A549 treated with Hydrocortisone at 1 μM for 4 hours (cell line): ENCODE results near the gene CDC42BPG. TPM values are rescaled to one million over a fixed set of nuclear protein-coding genes. Genes with fewer than 3 reads are reported as not detected.

Source experiments
- total RNA-seq: library from RNA; stranded (reverse); fragments of 200-300 nt; extraction: Qiagen RNA extraction; gene quantifications from 5 replicates; pipeline ENCODE4 v1.2.3, GENCODE V29; 2022

CDC42BPG gene
- total RNA-seq: 1.5 to 2.1 TPM (median 1.5 TPM) in 5 replicates

GRCh38 chr11:64844330-64845128 is at the start of gene CDC42BPG:
Gene CDC42BPG, minus strand, starts transcription at chr11:64844653. Its CDS starts 84 bp downstream, at chr11:64844569.

GRCh38 chr11:64878494-64879243 is 34.2 kb upstream of the CDC42BPG start, which contains the start of gene EHD1:
Gene EHD1, minus strand, starts transcription at chr11:64878621. Its CDS starts 157 bp downstream, at chr11:64878464.

GRCh38 chr11:64810271-64810890 is 34.1 kb downstream of the CDC42BPG start, which contains the start of gene MEN1:
Gene MEN1, minus strand, starts transcription at chr11:64810551. Its CDS starts 442 bp downstream, at chr11:64810109.

GRCh38 chr11:64803158-64803845 is 41.2 kb downstream of the CDC42BPG start, which contains the start of gene MAP4K2:
Gene MAP4K2, minus strand, starts transcription at chr11:64803214. Its CDS starts 65 bp downstream, at chr11:64803149.

GRCh38 chr11:64778473-64779298 is 65.8 kb downstream of the CDC42BPG start, which contains the start of gene SF1:
Gene SF1, minus strand, starts transcription at chr11:64778542. Its CDS starts 150 bp downstream, at chr11:64778392.

Other genes starting within 250 kb of the CDC42BPG start
- 0.12 to 0.32 TPM (median 0.18 TPM) in 5 replicates for gene NRXN2, start 121.5 kb downstream of the CDC42BPG start, total RNA-seq
- 0.97 to 2.1 TPM (median 1.5 TPM) in 5 replicates for gene RASGRP2, start 100.5 kb downstream of the CDC42BPG start, total RNA-seq
- 0.20 to 0.55 TPM (median 0.36 TPM) in 5 replicates for gene PYGM, start 84.7 kb downstream of the CDC42BPG start, total RNA-seq
- 150 to 224 TPM (median 153 TPM) in 5 replicates for gene SF1, start 66.1 kb downstream of the CDC42BPG start, total RNA-seq
- gene MAP4K2, start 41.4 kb downstream of the CDC42BPG start, total RNA-seq: 7.7 to 9.3 TPM (median 8.4 TPM) in 5 replicates
- 35.0 to 40.0 TPM (median 37.1 TPM) in 5 replicates for gene MEN1, start 34.1 kb downstream of the CDC42BPG start, total RNA-seq
- gene EHD1, start 34.0 kb upstream of the CDC42BPG start, total RNA-seq: 104 to 116 TPM (median 113 TPM) in 5 replicates
- gene ATG2A, start 72.6 kb upstream of the CDC42BPG start, total RNA-seq: 13.9 to 20.4 TPM (median 19.8 TPM) in 5 replicates
- 4.0 to 5.5 TPM (median 4.9 TPM) in 5 replicates for gene PPP2R5B, start 80.0 kb upstream of the CDC42BPG start, total RNA-seq
- not detected in 5 replicates for gene GPHA2, start 91.2 kb upstream of the CDC42BPG start, total RNA-seq
- gene MAJIN, start 127.5 kb upstream of the CDC42BPG start, total RNA-seq: not detected in 5 replicates
- gene BATF2, start 152.3 kb upstream of the CDC42BPG start, total RNA-seq: 0.54 to 0.70 TPM (median 0.61 TPM) in 5 replicates
- 142 to 189 TPM (median 180 TPM) in 5 replicates for gene ARL2, start 169.5 kb upstream of the CDC42BPG start, total RNA-seq
- 22.6 to 24.7 TPM (median 23.2 TPM) in 5 replicates for gene SNX15, start 182.8 kb upstream of the CDC42BPG start, total RNA-seq
- gene SAC3D1, start 196.6 kb upstream of the CDC42BPG start, total RNA-seq: 37.2 to 55.5 TPM (median 51.1 TPM) in 5 replicates
- gene NAALADL1, start 213.9 kb upstream of the CDC42BPG start, total RNA-seq: not detected in 5 replicates
- gene CDCA5, start 239.4 kb upstream of the CDC42BPG start, total RNA-seq: 68.3 to 74.3 TPM (median 72.1 TPM) in 5 replicates
- 31.9 to 34.7 TPM (median 34.4 TPM) in 5 replicates for gene ZFPL1, start 239.6 kb upstream of the CDC42BPG start, total RNA-seq